Left hindlimb (tissue), 1 donor: ENCODE results near the gene JAM3.

ENCODE experiments used
- DNase-seq: peaks from one replicate; pipeline ENCODE4 v3.0.0-alpha.2; 2018

Gene JAM3

DNA sequence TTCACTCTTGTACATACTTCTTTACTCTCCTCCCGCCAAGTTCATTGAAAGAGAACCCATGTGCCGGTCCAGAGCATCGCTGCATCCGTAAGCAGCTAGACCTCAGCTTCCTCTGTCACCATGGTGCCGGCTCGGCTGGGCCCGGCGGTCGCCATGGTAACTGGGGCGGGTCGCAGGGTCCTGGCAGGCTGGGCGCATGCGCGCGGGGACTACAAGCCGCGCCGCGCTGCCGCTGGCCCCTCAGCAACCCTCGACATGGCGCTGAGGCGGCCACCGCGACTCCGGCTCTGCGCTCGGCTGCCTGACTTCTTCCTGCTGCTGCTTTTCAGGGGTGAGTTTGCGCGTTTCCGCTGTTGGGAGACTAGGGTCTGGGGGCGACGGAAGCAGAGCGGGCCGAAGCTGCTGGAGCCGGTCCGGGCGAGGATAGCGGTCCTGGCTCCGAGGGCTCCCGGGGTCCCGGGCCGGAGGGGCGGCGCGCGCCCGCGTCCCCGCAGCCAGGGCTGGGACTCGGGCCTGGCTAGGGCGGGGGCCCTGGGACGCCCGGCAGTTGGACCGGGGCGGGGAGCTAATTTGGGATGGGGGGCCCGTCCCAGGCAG is at the start of gene JAM3:
Gene JAM3 (plus strand): TSS at position 244 of the 597 bp plus-strand sequence. CDS start 12 bp downstream, at position 256.
- peak; percentile 98 for DNase-seq

DNA sequence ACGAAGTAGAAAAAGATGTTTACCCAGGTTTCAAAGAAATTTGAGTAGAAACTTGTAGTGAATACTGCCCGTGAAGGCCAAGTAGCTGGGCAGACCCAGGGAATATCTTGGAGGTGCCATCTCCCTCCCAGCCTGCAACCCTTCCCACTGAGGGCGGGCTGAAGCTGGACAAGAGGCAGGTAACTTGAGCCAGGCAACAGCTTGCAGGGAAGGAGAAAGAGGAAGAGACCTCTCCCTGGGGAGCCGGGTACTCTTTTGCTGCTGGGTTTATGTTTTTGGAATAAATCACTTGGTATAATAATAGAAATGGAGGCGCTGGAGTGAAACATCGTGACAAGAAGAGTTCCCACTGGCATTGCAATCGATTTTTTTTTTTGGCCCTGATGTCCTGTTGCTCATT is 49.4 kb upstream of the JAM3 start:
- no peak for DNase-seq

DNA sequence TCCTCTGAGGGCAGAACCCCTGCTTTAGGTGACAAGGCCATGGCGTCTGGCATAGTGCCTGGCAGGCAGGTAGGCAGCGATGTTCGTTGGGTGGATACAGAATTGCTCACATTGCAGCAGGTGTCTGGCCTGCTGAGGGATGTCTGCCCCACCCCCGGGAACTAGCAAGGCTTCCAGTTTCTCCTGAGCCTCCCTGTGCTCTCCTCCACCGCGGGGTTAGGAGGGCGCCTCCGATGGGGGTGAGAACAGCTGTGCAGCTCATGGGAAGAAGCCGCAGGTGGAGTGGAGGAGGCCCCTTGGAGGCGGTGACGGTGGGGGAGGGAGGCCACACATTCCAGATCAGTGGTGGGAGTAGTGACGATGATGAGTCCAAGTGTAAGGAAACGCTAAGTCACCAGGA is 48.3 kb upstream of the JAM3 start:
- DNase-seq = no peak

DNA sequence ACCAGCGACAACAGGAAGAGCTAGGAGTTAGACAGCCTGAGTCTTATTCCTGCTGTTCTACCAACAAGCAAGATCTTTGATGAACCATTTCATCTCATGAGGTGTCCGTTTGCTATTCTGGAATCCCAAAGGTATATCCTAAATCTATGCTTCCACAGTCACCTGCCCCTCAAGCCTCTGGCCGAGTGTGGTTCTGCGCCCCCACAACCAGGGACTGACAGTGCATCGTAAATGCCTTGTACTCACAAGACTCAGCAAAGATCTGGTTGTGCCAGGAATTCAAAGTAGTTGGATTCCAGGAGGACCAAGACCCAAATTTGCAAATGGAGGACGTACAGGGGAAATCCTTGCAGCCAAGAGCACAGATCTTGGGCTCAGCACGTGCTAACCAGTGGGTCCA is 47.5 kb upstream of the JAM3 start:
- no peak for DNase-seq

DNA sequence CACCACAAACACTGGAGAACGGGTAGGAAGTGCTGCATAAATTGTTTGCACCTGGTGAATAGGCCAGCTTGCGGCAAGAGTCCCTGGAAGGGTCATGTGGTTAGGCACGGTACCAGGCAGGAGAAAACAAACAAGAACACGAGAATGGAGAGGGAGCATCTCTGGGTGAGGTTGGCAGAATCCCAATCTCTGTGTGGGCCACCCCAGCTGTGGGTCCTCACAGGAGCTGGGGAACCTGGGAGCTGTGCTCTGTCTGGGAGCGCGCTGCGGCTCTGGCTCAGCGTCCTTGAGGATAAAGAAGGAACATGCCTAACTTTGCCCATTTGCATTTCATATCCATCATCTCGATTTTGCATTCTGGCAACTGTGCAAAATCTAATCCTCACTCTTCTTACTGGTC is 46.1 kb upstream of the JAM3 start:
- DNase-seq = no peak

DNA sequence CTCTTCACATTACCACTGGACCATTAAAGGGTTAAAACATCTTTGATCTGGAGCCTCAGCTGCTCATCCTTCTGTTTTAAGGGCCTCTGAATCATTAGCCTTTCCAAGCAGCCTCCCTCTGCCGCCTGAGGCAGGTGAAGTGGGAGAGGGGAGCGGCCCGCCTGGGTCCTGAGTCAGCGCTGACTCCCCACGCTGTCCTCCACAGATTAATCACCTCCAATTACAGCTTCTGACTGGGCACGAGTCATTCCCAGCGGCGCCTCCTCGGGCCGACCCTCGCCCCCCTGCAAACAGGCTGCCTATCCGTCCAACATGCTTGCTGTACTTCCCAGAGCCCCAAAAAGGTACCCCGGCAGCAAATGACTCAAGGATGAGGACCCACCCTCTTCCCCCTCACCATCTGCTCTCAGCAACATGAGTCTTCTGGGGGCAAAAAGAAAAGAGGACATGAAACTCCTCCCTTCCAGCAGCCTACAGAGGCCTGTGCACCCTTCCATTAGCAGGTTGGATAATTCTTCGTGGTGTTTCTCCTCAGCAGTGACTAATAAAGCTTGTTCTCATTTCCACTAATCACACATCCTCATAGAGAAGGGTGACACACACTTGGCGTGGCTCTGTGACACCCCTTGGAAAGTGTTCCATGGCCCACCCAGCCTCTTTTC is 44.3 kb upstream of the JAM3 start:
- no peak for DNase-seq

DNA sequence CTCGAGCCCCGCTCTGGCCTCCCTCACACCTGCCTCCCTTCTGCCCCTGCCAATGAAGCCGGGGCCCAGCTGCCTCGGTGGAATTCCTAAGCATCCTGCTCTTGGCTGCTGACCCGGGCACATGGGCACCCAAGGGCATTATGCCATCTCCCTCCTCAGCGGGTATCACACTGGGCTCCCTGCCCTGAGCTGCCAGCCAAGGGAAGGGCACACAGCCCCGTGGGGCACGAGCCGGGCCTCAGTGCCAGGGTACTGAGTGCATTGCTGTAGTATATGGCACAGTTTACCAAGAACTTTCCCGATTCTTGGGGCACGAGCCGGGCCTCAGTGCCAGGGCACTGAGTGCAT is 43.8 kb upstream of the JAM3 start:
- DNase-seq = no peak

DNA sequence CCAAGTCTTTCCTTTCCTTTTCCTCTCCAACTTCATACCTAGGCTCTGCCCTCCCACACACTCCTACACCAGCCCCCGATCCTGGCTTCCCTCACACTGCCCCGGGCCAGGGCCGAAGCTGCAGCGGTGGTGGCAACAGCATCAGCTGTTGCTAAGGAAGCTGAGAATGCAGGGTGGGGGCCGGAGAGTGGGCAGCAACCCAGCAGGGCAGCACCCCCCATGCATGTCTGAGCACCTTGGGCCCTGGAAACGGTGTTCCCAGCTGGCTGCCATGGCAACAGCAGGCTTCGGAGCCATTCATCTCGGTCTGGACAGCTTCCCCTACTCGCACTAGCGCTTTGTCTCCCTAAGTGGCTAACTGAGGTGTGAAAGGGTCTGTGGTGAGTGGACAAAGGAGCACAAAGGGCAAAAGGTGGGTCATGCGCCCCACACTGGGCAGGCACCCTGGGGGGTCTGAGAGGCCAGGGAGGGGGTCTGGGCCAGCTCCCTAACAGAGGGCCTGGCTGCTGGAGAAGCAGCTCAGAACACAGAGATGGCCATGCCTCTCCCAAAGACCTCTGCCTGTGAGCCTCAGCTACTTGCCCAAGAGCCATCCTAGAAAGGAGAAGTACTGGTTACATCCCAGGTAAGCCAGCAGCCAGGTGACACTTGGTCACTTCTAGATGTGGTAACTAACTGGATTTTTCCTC is 42.1 kb upstream of the JAM3 start:
- DNase-seq = no peak

DNA sequence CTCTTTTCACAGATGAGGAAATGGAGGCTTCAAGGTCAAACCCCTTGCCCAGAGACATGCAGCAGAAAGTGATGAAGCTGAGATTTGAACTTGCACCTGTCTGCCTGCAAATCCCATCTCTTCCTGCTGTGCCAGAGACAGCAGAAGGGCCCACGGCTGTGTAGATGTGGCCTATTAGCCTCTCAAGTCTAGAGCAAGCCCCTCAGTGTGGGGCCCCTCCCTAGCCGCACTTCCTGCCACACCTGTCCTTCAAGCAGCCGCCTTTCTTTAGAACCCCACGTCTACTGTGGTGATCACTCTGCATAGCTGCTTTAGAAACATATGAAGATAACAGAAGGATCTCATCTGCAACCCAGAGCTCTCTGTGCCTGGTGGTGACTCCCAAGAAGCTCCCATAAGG is 41.2 kb upstream of the JAM3 start:
- no peak for DNase-seq

DNA sequence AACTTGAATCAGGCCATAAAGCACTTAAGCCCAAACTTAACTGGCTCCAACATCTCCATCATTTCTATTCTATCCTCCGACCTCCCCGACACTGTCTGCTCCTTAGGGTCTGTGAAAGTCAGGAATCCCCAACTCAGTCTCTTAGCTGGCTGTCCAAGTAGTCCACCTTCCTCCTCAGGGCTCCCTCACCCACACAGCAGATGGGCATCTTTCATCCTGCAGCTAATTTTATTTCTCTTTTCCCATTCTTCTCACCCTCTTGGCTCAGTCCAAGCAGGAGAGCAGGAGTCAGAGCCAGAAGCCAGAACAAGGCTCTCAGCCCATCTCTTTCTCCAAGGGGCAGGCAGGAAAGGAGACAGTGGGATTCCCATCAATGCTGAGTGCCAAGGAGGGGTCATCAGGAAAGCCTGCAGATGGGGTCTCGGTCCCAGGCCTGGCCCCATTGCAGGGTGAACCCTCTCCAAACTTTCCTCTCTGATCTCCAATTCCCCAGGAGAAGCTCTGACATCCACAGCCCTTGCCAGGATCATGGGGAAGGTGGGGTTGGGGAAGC is 40.4 kb upstream of the JAM3 start:
- DNase-seq = no peak

DNA sequence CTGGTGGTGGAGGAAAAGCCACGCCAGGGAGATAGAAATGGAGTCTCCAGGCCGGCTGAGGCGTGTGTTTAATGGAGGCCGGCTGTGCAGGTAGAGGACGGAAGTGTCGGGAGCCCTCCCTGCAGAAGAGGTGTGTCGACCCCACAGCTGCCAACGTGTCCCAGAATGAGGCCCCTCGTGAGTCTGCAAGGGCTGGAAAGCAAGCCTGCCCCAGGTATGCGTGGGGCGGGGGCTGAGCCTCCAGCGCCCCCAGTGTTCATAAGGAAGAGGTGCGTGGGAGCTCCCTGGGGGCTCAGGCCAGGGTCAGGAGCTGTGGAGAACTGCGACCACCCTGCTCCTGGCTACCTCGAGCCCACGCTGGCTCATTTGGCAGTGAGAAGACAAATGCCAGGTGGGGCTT is 38.0 kb upstream of the JAM3 start:
- DNase-seq = no peak

DNA sequence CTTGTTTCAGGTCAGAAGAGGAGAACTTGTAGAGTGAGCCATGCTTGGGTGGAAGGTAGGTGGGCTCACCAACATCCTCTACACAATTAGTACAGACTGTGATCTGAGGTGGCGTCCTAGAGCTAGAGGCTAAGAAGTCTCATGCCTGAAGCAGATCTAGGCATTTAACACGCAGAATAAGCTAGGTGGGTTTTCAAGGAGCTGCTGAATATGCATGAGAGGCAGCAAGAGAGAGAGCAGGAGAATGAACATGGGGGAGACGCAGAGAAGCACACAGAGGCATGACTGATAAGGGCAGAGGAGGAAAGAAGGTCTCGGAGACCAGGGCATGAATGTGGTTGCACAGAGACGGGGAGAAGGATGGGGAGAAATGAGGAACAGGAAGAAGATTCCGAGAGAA is 36.8 kb upstream of the JAM3 start:
- no peak for DNase-seq

DNA sequence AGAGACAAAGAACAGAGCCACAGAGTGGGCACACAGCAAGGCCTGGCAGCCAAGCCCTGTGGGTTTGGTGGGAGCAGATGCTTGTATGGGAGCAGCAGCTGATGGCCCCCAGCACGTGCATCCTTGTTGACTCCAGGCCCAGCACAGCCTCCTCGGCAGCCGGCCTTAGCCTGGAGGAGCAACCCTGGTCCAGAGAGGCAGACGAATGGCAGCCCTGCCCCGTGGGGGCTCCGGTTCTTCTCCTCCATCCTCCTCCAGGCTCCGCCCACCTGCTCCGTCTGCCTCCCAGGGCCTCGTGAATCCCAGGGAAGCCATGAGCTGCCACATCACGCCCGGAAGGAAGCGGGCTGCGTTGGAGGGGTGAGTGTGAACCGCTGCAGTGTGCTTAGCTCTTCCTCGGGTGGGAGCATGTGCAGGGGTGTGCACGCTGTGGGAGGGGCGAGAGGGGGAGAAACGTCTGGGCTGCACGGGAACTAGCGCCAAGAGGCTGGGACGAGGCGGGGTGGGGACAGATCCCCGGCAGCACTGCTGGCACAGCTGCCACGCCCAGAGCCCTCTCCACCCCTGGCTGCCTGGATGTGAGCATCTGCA is 36.3 kb upstream of the JAM3 start:
- peak; percentile 59 for DNase-seq

DNA sequence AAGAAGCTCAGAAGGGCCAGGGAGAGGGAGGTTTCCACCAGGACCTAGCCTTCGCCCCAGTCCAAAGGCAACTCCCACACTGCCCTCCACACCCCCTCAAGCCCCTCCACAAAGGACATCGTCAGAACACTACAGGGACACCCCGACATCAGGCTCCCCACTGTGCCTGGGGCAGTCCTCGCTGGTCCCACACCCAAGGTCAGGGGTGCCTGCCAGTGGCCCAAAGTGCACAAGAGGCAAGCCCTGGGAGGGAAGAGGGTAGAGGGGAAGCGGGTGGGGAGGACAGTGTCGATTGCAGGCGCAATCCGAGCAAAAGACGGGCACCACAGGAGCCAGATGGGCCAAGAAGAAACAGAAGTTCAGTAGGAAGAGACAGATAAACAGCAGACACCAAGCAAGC is 35.6 kb upstream of the JAM3 start:
- DNase-seq = no peak

DNA sequence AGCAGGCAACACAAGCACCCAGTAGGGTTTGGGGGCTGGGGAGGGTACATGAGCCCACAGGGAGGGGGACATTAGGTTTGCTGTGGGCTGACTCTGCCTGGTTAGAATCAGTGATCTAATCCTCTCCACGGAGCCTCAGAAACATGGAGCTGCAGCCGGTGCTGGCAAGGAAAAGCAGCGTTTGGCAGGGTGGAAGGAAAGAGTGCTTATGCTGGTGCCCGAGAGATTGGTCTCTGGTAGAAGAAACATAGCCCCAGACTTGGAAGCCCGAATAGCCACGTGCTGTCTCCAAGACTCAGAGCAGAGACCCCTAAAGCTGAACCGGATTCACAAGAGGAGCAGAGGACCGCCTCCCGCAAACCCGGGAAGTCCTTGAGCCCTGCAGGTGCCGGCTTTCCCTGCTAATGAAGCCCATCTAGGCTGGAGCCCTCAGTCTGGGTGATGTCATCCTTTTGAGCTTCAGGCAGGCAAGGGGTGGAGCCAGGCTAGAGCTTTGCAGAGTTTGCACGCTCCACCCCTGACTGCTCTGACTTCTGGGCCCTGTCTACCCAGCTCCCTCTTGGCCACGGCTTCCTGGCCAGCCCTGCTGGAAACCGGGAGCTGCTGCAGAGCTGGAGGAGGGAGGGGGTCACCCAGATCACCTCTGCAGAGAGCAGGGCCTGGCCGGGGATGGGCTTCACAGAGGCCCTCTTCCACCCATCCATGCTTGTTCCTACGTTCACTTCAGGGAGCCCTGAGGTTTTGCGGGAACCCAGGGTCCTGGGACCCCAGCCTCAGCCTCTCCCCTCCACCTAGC is 35.0 kb upstream of the JAM3 start:
- peak; percentile 92 for DNase-seq

DNA sequence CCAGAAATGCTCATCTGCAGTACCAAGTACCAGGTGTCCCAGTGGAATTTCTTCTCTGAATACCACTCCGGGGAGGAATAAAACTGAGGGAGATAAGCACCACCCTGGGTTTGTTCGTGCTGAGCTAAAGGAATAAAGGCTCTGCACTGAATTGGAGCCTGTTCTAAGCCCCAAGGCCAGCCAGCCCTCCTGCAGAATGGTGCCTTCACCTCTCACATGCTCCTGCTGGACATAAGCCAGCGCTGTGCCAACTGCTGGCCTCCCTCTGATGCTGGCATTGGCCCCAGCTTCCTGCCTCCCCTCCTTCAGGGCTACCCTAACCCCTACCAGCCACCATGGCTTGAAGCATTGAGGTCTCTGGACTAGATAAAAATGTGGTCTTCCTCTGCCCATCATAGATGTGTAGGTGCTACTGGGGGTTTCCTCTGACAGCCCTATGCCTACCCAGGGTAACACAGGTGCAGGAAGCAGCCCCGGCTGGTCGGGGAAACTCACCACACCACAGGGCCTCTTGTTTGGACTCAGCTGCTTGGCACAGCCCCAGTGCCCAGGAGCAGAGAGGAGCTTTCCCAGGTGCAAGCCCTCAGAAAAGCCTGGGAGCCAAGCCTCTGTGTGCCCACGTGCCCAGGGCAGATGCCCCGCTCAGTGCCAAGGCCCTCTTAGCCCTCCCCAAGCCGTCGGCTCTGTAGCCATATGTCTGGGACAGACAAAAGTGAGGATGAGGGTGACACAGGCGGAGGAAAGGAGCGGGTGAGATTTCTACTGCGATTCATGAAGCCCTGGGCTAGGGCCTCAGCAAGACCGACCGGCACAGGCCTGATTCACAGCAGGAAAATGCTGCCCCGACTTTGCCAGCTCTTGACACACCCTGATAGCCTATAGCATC is 34.1 kb upstream of the JAM3 start:
- no peak for DNase-seq

DNA sequence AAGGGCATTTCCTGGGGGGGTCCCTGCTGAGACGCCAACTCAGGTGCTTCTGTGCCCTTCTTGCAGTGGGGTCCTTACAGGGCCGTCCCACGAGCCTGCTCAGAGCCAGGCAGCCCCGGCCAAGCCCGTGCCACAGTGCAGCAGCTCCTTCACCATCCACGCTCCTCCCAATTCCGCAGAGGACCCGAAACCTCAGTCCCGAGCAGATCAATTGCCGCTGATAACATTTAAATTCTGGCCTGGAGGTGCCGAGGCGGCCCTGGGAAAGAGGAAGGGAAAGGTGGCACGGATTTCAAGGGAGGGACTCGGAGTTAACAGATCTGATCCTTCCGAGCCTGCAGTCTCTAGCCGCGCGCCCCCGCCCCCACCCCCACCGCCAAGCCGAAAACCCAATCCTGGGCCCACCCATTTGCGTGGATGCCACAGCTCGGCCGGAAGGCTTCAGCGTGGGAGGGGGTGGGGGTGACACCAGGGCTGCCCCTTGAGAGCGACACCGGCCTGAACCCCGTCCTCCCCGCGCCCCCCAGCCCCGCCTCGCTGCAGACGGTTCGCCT is 32.3 kb upstream of the JAM3 start:
- DNase-seq = peak; percentile 70

DNA sequence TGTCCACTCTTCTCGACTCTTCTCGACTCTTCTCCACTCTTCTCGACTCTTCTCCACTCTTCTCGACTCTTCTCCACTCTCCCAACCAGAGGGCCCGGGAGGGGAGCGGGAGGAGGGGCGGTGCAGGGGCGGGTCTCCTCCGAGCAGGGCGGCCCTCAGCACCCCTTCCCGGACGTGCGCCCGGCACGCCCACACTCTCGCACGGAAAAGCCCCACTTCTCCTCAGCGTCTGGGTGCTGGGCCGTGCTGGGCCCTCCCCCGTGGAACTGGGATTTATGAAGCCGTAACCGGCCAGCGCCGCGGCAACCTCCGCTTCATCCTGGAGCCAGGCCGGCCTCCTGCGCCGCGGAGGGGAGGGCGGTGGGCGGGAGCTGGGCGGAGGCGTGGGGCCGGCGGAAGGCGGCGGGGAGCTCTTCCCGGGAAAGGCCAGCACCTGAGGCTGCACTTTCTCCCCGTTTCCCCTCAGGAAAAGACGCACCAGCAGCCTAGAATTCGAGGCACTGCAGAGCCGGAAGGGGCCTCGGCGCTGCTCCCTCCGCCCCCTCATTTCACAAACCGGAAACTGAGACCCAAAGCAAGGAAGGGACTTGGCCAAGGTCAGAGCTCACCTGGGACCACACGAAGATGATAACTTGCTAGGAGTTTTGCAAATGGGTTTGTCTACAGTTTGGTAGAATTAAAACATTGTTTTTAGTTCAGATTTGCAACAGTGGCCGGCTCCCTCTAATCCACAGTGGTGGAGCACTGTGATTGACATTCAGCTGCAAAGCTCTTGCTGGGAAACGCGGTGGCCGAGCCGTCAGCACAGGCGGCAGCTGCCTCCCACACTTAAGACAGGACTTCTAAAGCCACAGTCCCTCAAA is 31.6 kb upstream of the JAM3 start:
- peak; percentile 91 for DNase-seq

DNA sequence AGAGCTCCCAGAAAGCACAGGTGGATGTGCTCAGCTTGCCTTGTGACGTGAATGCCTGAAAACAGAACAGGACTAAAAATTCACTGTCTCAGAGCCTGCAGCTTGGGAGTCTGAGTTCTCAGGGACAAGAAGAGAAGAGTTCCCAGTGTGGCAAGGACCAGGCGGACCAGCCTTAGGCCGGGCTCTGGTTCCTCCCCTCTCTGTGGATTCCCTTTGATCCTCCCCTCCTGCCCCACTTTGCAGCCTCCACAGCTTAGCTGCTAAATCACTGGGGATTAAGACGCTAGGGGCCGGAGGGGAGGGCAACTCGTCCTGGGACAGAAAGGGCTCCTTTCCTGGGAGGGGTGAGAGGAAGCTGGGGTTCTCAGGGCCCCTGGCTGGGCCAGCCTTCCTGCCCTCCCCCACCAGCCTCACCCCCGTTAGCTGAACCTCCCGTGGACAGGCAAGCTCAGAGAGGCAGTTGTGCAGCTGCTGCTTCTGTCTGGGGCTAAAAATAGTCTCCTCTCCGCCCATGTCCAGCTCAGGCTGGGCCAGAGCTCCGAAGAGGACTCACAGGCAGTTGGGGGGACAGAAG is 29.9 kb upstream of the JAM3 start:
- DNase-seq = no peak

DNA sequence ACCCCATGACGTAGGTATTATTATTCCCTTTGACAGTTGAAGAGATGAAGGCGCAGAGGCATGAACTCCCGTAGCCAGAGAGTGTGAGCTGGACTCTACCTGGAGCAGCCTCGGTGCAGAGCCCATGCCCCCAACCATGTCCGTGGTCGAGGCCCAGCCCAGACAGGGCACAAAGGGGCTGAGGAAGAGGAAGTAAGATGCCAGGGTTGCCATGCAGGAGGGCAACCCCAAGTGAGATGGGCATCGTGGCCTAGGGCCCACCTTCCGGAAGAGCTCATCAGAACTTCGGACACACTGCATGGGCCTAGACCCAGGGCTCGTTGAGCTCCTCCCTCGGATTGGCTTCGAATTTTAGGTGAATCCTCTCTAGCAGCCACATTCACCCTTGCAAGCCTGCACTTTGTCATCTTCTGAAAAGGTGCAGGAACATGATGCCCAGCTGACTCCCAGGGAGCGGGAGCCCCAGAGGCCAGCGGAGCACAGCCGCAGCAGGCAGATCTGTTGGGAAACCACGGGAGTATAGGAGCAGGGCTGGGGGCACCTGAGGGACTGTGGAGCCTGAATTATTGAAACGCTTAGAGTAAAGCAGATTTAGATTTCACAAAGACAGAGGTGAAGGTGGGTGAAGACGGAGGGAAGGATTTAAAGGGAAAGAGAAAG is 29.0 kb upstream of the JAM3 start:
- no peak for DNase-seq
